Kidney glomerular epithelial cell (primary cell): ENCODE results near the gene PTPRCAP.

Source experiments
- DNase-seq: peaks from one replicate; lab custom pipeline; 2025; lab: John Stamatoyannopoulos, UW

Gene PTPRCAP

GRCh38 chr11:67465189-67465510, 27.7 kb upstream of the PTPRCAP start:
- no peak for DNase-seq

- peak; percentile 83 for DNase-seq
These were observed 27.1 kb upstream of the PTPRCAP start for GRCh38 chr11:67464411-67465188.

- peak; percentile 30 for DNase-seq
These were observed 26.4 kb upstream of the PTPRCAP start for GRCh38 chr11:67463680-67464410.

- no peak for DNase-seq
These were observed 25.7 kb upstream of the PTPRCAP start for GRCh38 chr11:67463186-67463585.

GRCh38 chr11:67458266-67458665, 20.8 kb upstream of the PTPRCAP start:
- DNase-seq: no peak

- no peak for DNase-seq
These were observed 20.0 kb upstream of the PTPRCAP start for GRCh38 chr11:67457453-67457852.

GRCh38 chr11:67456068-67456705, 18.7 kb upstream of the PTPRCAP start:
- no peak for DNase-seq

- DNase-seq: no peak
These were observed 17.6 kb upstream of the PTPRCAP start, which contains the start of gene CABP4 for GRCh38 chr11:67455054-67455453. TSS of gene CABP4 (plus strand) at chr11:67455354. CDS start at chr11:67455424, 70 bp downstream.

- DNase-seq: no peak
These were observed 16.6 kb upstream of the PTPRCAP start for GRCh38 chr11:67453816-67454732.

GRCh38 chr11:67452141-67452952, 14.9 kb upstream of the PTPRCAP start, which contains the start of gene GPR152:
TSS of gene GPR152 (minus strand) at chr11:67452729. CDS start at chr11:67452724, 5 bp downstream.
- no peak for DNase-seq

GRCh38 chr11:67451658-67451976, 14.1 kb upstream of the PTPRCAP start:
- no peak for DNase-seq

GRCh38 chr11:67450796-67451657, 13.5 kb upstream of the PTPRCAP start:
- no peak for DNase-seq

GRCh38 chr11:67449116-67449844, 11.8 kb upstream of the PTPRCAP start:
- no peak for DNase-seq

GRCh38 chr11:67448220-67448609, 10.7 kb upstream of the PTPRCAP start:
- DNase-seq: no peak

GRCh38 chr11:67445515-67445914, 8.0 kb upstream of the PTPRCAP start:
- no peak for DNase-seq

- no peak for DNase-seq
These were observed 5.3 kb upstream of the PTPRCAP start for GRCh38 chr11:67442504-67443404.

- no peak for DNase-seq
These were observed 4.4 kb upstream of the PTPRCAP start for GRCh38 chr11:67441731-67442351.

GRCh38 chr11:67441098-67441563, 3.6 kb upstream of the PTPRCAP start:
- DNase-seq: no peak
